Stimulated activated memory B cell treated with anti-CD40 and anti-IgM and Interleukin-4, amounts not matched to agents 10 μg/mL and 1 μg/mL and 100 μg/mL, for 72 hours (primary cell): ENCODE results near the gene LAX1.
"Not testable (repeated sequence)": the region's sequence is repeated elsewhere in the genome, so short reads cannot be mapped to it uniquely, and the experiment has no call there.

Experiments used
- ATAC-seq: fragments of 150-1000 bp; cut with Tn5 transposase; 2 replicates; pipeline ENCODE4 v1.10.0; 2021
- H3K27ac Mint-ChIP-seq: one replicate; pipeline ENCODE4 v1.8.0; 2022; ENCODE audit warnings: mild to moderate bottlenecking, mixed read lengths
- H3K27me3 Mint-ChIP-seq: one replicate; pipeline ENCODE4 v1.8.0; 2022; ENCODE audit warnings: mixed read lengths
- H3K36me3 Mint-ChIP-seq: one replicate; pipeline ENCODE4 v1.8.0; 2022; ENCODE audit warnings: mixed read lengths
- H3K4me1 Mint-ChIP-seq: one replicate; pipeline ENCODE4 v1.8.0; 2022; ENCODE audit warnings: mixed read lengths
- H3K4me3 Mint-ChIP-seq: one replicate; pipeline ENCODE4 v1.8.0; 2022; ENCODE audit warnings: mild to moderate bottlenecking, moderate library complexity, mixed read lengths
- H3K9me3 Mint-ChIP-seq: one replicate; pipeline ENCODE4 v1.8.0; 2022; ENCODE audit warnings: mixed read lengths

The LAX1 gene

DNA sequence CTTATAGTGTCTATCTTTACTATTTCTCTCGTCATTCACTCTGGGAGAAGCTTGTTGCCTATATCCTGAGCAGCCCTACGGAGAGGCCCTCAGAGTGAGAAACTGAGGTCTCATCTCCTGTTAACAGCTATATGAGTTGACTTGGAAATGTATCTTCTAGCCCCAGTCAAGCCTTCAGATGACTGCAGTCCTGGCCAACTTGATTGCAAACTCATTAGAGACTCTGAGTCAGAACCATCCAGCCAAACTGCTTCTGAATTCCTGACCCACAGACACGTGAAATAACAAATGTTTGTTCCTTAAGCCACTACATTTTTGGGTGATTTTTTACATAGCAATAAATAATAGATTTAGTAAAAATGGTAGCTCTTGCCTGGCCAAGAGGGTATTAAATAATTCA, 26.5 kb downstream of the LAX1 start:
- Mint-ChIP-seq H3K4me3 (no peak overlapping the region), H3K4me1 (peaks cover 9% of the 10 kb centered on the region), H3K36me3 (no peaks in the 10 kb centered on the region), H3K27ac (no peak overlapping the region), H3K27me3 (no peaks in the 10 kb centered on the region), H3K9me3 (no peaks in the 10 kb centered on the region)
- no peak for ATAC-seq

DNA sequence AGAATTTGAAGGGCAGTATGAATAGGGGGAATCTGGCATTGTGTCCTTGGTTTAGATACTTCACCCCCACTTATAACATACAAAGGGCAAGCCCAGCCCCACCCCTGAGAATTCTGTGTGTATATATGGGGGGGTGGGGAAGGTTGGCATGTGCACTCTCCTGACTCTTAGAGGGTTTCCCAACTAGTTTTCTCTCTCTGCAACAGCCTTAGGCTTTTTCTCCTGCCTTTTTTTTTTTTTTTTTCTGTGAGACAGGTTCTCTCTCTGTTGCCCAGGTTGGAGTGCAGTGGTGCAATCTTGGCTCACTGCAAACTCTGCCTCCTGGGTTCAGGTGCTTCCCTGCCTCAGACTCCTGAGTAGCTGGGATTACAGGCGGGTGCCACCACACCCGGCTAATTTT, 27.5 kb downstream of the LAX1 start:
- Mint-ChIP-seq H3K9me3 (no peaks in the 10 kb centered on the region), H3K4me1 (peaks cover 19% of the 10 kb centered on the region), H3K27me3 (no peaks in the 10 kb centered on the region), H3K36me3 (peaks cover 5% of the 10 kb centered on the region), H3K27ac (no peak overlapping the region), H3K4me3 (no peak overlapping the region)
- ATAC-seq, result no peak

DNA sequence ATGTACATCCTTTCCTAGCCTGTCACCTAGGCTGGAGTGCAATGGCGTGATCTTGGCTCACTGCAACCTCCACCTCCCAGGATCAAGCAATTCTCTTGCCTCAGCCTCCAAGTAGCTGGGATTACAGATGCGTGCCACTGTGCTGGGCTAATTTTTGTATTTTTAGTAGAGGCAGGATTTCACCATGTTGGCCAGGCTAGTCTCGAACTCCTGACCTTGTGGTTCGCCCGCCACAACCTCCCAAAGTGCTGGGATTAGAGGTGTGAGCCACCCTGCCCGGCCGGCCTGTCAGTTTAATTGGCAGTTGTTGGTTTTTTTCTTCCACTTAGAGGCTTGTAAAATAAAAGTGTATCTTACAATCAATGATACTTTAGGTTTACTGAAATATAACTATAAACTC, 28.6 kb downstream of the LAX1 start:
- Mint-ChIP-seq H3K4me1 (peaks cover 30% of the 10 kb centered on the region), H3K36me3 (peaks cover 11% of the 10 kb centered on the region)
- H3K9me3 Mint-ChIP-seq, ATAC-seq, H3K27ac Mint-ChIP-seq, H3K4me3 Mint-ChIP-seq, H3K27me3 Mint-ChIP-seq: not testable (repeated sequence)

DNA sequence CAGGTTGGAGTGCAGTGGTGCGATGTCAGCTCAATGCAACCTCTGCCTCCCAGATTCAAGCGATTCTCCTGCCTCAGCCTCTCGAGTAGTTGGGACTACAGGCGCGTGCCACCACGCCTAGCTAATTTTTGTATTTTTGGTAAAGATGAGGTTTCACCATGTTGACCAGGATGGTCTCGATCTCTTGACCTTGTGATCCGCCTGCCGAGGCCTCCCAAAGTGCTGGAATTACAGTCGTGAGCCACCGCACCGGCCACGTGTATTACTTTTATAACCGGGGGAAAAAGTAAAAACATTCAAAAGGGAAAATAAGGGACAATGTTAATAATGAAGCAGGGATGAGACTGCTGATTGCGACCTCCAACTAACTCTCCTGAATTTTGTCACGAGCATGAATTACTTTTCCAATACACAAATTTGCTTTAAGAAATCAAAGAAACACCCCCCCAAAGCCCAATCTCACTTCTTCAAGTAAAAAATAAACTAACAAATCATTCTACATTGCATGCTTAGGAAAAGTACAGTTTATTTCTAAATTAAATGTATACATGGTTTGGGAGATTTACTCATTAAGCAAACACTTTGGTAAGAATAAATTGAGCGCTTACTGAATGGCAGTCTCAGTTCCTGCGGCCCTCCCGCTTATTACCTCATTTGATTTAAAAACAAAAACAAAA, 29.9 kb downstream of the LAX1 start:
- Mint-ChIP-seq H3K36me3 (peaks cover 11% of the 10 kb centered on the region), H3K27me3 (no peaks in the 10 kb centered on the region), H3K4me1 (peaks cover 33% of the 10 kb centered on the region), H3K9me3 (no peaks in the 10 kb centered on the region), H3K27ac (peak overlapping the region; percentile 90), H3K4me3 (peak overlapping the region; percentile 91)
- no peak for ATAC-seq

DNA sequence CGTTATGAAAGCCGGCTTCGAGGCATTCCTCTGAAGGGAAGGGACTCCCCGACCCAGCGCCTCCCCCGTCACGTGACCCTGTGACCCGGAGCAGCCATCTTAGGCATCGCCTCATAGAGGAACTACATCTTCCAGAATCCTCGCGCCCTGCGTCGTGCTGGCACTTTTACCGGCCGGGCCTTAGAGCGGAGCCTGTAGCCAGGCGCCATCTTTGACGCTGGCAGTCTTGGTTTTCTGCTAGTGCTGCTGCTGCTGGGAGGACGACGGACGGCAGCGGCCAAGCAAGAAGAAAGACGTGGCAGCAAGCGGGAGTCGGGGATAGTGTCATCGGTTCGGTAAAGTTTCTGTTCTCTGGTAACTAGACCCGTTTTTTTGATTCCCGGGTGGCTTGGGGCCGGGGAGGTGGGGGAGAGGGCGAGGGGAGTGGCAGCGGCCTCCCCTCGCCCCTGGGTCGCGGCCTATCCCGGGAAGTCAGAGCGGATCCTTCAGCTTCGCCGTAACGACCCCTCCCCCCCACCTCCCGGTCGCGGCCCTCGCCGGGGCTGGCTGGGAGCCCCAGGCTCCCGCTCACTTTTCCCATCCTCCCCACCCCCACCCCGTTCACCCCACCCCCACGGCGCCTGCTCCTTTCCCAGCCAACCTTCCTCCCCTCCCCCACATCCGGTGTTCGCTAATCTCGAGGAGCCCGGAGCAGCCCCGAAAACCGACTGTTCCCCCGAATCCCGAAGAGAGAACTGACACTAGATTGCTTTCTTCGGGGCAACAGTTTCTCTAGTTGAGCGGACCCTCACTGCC, 30.7 kb downstream of the LAX1 start, which contains the start of the genes ZBED6 and ZC3H11A:
TSS of gene ZBED6 (plus strand) at position 183 of the 795 bp plus-strand sequence. CDS start 1,900 bp downstream, outside the sequence.
TSS of gene ZC3H11A (plus strand) at position 183 of the 795 bp plus-strand sequence. CDS start 21,448 bp downstream, outside the sequence.
- peak within 1 kb of the TSS; percentile 90 for H3K27ac Mint-ChIP-seq
- H3K4me1 Mint-ChIP-seq, result peaks cover 36% of the 10 kb centered on the region
- H3K36me3 Mint-ChIP-seq, result peaks cover 11% of the 10 kb centered on the region

DNA sequence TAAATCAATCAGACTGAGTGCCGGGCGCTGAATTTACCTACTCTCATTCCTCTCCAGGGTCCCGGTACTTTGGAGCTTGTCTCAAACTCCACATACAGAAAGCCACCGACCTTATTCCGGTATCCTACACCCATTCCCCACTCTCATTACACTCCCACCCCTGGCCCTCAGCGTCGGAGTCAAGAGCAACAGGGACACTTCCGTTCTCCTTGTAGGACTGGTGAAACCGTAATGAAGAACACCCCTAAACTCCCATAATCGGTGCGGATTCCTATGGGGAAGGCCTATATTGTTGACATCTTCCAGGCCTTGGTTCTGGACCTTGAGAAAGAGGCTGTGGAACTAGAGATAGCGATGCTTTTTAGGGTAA, 31.2 kb downstream of the LAX1 start:
- Mint-ChIP-seq H3K9me3 (no peaks in the 10 kb centered on the region), H3K4me1 (peaks cover 36% of the 10 kb centered on the region), H3K4me3 (peak overlapping the region; percentile 91), H3K36me3 (peaks cover 11% of the 10 kb centered on the region), H3K27me3 (no peaks in the 10 kb centered on the region), H3K27ac (peak overlapping the region; percentile 90)
- peak; percentile 17 for ATAC-seq

More for the DNA sequence above, 30.7 kb downstream of the LAX1 start, which contains the start of the genes ZBED6 and ZC3H11A:
- peak; percentile 100 for ATAC-seq
- Mint-ChIP-seq H3K9me3 (no peaks in the 10 kb centered on the region), H3K27me3 (no peaks in the 10 kb centered on the region), H3K4me3 (peak within 1 kb of the TSS; percentile 91)

DNA sequence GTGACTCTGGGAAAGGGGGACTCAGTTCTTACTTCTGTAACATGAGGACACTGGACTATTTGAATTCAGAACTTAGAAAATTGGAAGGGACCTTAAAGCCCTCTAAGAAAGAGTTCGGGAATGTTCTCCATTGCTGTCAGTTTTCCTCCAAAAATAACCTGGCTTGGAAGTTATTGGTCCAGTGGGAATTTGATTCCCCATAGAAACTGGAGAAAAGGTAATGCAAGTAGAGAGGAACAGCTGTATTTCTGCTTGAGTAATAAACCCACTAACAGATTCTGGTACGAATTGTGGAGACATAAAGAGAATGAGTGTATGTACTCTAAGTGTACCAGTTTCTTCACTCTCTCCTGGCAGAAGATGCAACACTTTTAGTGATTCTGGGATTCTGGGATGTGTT, 32.2 kb downstream of the LAX1 start:
- H3K4me3 Mint-ChIP-seq, result peak overlapping the region; percentile 91
- H3K36me3 Mint-ChIP-seq, result peaks cover 11% of the 10 kb centered on the region
- peaks cover 36% of the 10 kb centered on the region for H3K4me1 Mint-ChIP-seq
- H3K9me3 Mint-ChIP-seq, result no peaks in the 10 kb centered on the region
- no peaks in the 10 kb centered on the region for H3K27me3 Mint-ChIP-seq
- no peak for ATAC-seq
- H3K27ac Mint-ChIP-seq, result no peak overlapping the region

DNA sequence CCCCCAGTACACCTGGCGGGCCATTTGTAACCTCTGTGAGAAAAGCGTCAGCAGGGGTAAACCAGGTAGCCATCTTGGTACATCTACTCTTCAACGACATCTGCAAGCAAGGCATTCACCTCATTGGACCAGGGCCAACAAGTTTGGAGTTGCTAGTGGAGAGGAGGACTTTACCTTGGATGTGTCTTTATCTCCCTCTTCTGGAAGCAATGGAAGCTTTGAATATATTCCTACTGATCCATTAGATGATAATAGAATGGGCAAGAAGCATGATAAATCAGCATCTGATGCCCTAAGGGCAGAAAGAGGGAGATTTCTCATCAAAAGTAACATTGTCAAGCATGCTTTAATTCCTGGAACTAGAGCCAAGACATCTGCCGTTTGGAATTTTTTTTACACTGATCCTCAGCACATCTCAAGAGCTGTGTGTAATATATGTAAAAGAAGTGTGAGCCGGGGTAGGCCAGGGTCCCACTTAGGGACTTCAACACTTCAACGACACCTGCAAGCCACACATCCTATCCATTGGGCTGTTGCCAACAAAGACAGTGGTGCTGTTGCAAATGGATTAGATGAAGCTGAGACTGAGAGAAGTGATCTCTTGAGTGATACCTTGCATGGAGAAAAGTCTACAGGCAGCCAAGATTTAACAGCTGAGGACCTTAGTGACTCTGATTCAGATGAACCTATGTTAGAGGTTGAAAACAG, 33.1 kb downstream of the LAX1 start:
- H3K27ac Mint-ChIP-seq, result no peak overlapping the region
- peaks cover 36% of the 10 kb centered on the region for H3K4me1 Mint-ChIP-seq
- peaks cover 17% of the 10 kb centered on the region for H3K36me3 Mint-ChIP-seq
- H3K4me3 Mint-ChIP-seq, result no peak overlapping the region
- H3K9me3 Mint-ChIP-seq, result no peaks in the 10 kb centered on the region
- no peak for ATAC-seq
- no peaks in the 10 kb centered on the region for H3K27me3 Mint-ChIP-seq

DNA sequence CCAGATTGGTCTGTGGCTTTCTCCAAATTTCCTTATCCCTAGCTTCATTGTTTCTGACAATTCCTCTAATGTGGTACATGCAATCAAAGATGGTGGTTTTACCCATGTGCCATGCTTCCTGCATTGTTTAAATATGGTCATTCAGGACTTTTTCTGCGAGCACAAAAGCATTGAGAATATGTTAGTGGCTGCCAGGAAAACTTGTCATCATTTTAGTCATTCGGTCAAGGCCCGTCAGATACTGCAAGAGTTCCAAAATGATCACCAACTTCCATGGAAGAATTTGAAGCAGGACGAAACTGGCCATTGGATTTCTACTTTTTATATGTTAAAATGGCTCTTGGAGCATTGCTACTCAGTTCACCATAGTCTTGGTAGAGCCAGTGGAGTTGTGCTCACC, 34.2 kb downstream of the LAX1 start:
- Mint-ChIP-seq H3K27ac (no peak overlapping the region), H3K27me3 (no peaks in the 10 kb centered on the region), H3K4me1 (peaks cover 42% of the 10 kb centered on the region), H3K4me3 (no peak overlapping the region), H3K9me3 (no peaks in the 10 kb centered on the region), H3K36me3 (peaks cover 28% of the 10 kb centered on the region)
- ATAC-seq, result no peak

DNA sequence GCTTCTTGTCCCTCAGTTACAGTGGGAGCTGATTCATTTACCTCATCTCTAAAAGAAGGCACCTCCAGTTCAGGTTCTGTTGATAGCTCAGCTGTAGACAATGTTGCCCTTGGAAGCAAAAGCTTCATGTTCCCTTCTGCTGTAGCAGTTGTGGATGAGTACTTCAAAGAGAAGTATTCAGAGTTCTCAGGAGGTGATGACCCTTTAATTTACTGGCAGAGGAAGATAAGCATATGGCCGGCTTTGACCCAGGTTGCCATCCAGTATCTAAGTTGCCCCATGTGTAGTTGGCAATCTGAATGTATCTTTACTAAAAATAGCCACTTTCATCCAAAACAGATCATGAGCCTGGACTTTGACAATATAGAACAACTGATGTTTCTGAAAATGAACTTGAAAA, 35.0 kb downstream of the LAX1 start:
- Mint-ChIP-seq H3K4me3 (no peak overlapping the region), H3K27ac (no peak overlapping the region), H3K9me3 (no peaks in the 10 kb centered on the region), H3K27me3 (no peaks in the 10 kb centered on the region), H3K4me1 (peaks cover 43% of the 10 kb centered on the region), H3K36me3 (peaks cover 34% of the 10 kb centered on the region)
- no peak for ATAC-seq

DNA sequence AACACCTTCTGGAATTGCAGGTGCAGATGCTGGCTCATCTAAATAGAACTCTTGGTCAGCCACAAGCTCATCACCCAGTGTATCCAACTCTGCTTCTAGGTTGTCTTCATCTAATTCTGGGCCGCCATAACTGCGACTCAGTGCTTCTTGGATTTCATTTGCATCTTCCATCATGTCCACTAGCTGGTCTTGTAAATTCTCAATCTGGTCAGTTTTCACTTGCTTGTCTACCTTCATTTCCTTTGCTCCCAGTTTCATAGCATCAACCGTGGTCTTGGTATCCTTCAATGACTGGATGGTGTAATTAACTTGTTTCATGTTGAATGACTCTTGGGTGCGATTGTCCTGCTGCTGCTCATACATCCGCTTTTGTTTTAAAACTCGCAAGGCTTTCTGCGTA, 40.7 kb downstream of the LAX1 start:
- peaks cover 20% of the 10 kb centered on the region for H3K4me1 Mint-ChIP-seq
- H3K27ac Mint-ChIP-seq, result no peak overlapping the region
- ATAC-seq, result no peak
- H3K36me3 Mint-ChIP-seq, result peaks cover 36% of the 10 kb centered on the region
- no peak overlapping the region for H3K4me3 Mint-ChIP-seq
- no peaks in the 10 kb centered on the region for H3K27me3 Mint-ChIP-seq
- H3K9me3 Mint-ChIP-seq, result no peaks in the 10 kb centered on the region

DNA sequence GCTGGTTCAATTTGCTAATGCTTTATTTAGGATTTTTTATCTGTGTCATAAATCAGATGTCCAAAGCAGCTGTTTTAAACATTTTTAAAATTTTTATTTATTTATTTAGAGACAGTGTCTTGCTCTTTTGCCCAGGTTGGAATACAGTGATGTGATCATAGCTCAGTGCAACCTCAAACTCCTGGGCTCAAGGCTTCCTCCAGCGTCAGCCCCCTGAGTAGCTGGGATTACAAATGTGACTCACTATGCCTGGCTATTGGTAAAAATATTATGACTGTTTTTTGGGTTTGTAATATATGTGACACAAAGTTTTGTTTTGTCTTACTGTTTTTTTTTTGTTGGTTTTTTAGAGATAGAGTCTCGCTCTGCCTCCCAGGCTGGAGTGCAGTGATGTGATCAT, 42.2 kb downstream of the LAX1 start:
- H3K4me3 Mint-ChIP-seq, result no peak overlapping the region
- H3K4me1 Mint-ChIP-seq, result peaks cover 20% of the 10 kb centered on the region

DNA sequence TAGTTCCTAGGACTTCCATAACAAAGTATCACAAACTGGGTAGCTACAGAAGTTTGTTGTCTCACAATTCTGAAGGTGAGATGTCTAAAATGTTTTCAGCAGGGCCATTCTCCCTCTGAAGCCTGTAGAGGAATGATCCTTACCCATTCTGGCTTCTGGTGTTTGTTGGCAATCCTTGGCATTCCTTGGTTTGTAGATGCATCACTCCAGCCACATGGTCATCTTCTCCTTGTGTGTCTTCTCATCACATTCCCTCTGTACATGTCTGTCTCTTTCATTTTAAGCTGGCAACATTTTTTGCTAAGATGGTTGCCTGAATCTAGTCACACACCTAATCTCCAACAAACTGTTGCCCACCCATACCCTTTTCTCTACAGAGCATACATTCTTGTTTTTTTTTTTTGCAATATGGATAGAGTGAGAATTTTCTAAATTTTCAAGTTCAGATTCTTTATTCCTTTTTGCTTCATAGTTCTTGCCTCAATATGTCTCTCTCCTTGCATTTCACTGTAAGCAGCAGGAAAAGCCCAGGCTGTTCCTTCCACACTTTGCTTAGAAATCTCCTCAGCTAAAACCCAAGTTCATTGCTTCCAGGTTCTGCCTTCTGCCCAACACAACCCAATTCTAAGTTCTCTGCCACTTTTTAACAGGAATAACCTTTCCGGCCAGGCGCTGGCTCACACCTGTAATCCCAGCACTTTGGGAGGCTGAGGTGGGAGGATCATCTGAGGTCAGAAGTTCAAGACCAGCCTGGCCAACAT, 48.8 kb downstream of the LAX1 start:
- Mint-ChIP-seq H3K4me3 (no peak overlapping the region), H3K36me3 (peaks cover 35% of the 10 kb centered on the region), H3K27me3 (no peaks in the 10 kb centered on the region), H3K27ac (peak overlapping the region; percentile 14), H3K4me1 (peaks cover 15% of the 10 kb centered on the region), H3K9me3 (peaks cover 3% of the 10 kb centered on the region)
- ATAC-seq, result no peak

More for the DNA sequence above, 42.2 kb downstream of the LAX1 start:
- H3K36me3 Mint-ChIP-seq, result peaks cover 42% of the 10 kb centered on the region
- no peaks in the 10 kb centered on the region for H3K27me3 Mint-ChIP-seq
- ATAC-seq, result no peak
- H3K9me3 Mint-ChIP-seq, result no peaks in the 10 kb centered on the region
- no peak overlapping the region for H3K27ac Mint-ChIP-seq

DNA sequence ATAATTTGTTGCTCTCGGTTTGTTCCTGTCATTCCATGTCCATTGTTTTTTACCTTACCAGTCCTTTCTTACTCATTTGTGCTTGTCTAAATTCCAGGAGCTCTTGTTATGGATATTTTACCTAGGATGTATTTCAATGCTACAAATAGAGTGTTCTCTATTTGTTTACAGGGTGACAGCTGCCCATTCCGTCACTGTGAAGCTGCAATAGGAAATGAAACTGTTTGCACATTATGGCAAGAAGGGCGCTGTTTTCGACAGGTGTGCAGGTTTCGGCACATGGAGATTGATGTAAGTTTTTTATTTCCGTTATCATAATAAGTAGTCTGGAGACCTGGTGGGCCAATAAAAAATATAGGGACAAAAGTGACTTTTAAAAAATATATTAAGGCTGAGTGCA, 53.4 kb downstream of the LAX1 start:
- Mint-ChIP-seq H3K27ac (no peak overlapping the region), H3K36me3 (peaks cover 59% of the 10 kb centered on the region), H3K27me3 (no peaks in the 10 kb centered on the region), H3K4me1 (peaks cover 23% of the 10 kb centered on the region), H3K4me3 (no peak overlapping the region), H3K9me3 (peaks cover 3% of the 10 kb centered on the region)
- no peak for ATAC-seq

DNA sequence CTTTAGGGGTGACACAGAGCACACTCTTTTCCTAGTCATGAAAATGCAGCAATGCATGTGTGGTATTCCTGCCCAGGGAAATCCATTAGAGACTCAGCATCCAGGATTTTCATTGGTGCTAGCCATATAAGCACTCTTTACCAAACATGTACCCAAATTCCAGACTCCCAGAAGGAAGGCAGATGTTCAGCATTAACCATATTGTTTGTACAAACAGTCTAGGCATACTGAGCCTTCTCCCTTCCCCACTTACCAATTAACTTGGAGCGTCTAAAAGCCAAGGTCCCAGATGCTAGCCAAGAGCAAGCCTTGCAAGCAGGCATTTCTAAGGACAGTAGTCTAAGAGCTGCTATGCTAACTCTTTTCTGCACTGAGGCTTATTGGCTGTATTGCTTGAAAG, 58.3 kb downstream of the LAX1 start:
- Mint-ChIP-seq H3K36me3 (peaks cover 64% of the 10 kb centered on the region), H3K27me3 (no peaks in the 10 kb centered on the region), H3K4me3 (no peak overlapping the region), H3K9me3 (no peaks in the 10 kb centered on the region), H3K27ac (no peak overlapping the region), H3K4me1 (peaks cover 22% of the 10 kb centered on the region)
- ATAC-seq, result no peak
